GM23338 (cell line): Measurements from ENCODE around the gene RPTOR. TPM values are rescaled to one million over a fixed set of nuclear protein-coding genes. Genes with fewer than 3 reads are reported as not detected.
"Not testable (repeated sequence)": the region's sequence is repeated elsewhere in the genome, so short reads cannot be mapped to it uniquely, and the experiment has no call there.

ENCODE experiments used
- ATAC-seq: fragments of 200-7000 bp; cut with Tn5 transposase; 3 replicates; pipeline ENCODE4 v1.9.1; 2020
- DNase-seq: peaks from one replicate; pipeline ENCODE4 v3.0.0-alpha.2; 2015; ENCODE audit warnings: low spot score
- H2AFZ ChIP-seq: fragments of 200-600 bp; sonication (generic); 2 replicates; pipeline ENCODE4 v1.8.0; 2016; ENCODE audit warnings: antibody characterized with exemption, mild to moderate bottlenecking, moderate library complexity
- H3F3A ChIP-seq: fragments of 200-600 bp; sonication (generic); replicated peaks from 2 replicates; pipeline ENCODE4 v1.8.0; 2017; ENCODE audit warnings: antibody characterized with exemption, mixed run types, low read depth
- H3K27ac ChIP-seq: fragments of 200-600 bp; sonication (generic); 2 replicates; pipeline ENCODE4 v1.6.1; 2016; ENCODE audit warnings: low read depth
- H3K27me3 ChIP-seq: fragments of 200-600 bp; sonication (generic); 2 replicates; pipeline ENCODE4 v1.8.0; 2016; ENCODE audit warnings: mild to moderate bottlenecking, mixed run types, moderate library complexity; ENCODE audit not compliant: insufficient read depth
- H3K36me3 ChIP-seq: fragments of 200-600 bp; sonication (generic); 2 replicates; pipeline ENCODE4 v1.8.0; 2016; ENCODE audit warnings: mild to moderate bottlenecking; ENCODE audit not compliant: insufficient read depth
- H3K4me1 ChIP-seq: fragments of 200-600 bp; sonication (generic); 2 replicates; pipeline ENCODE4 v1.8.0; 2016; ENCODE audit warnings: mild to moderate bottlenecking, moderate library complexity; ENCODE audit not compliant: insufficient read depth
- H3K4me2 ChIP-seq: fragments of 200-600 bp; sonication (generic); 2 replicates; pipeline ENCODE4 v1.7.1; 2017; ENCODE audit warnings: mixed run types
- H3K4me3 ChIP-seq: fragments of 200-600 bp; sonication (generic); 2 replicates; pipeline ENCODE4 v1.6.1; 2016; ENCODE audit warnings: mixed run types
- H3K79me2 ChIP-seq: fragments of 200-600 bp; sonication (generic); replicated peaks from 2 replicates; pipeline ENCODE4 v1.8.0; 2017; ENCODE audit warnings: mild to moderate bottlenecking; ENCODE audit not compliant: insufficient read depth
- H3K9me2 ChIP-seq: fragments of 200-600 bp; sonication (generic); 2 replicates; pipeline ENCODE4 v1.8.0; 2017; ENCODE audit not compliant: insufficient read depth
- H4K20me1 ChIP-seq: fragments of 200-600 bp; sonication (generic); replicated peaks from 2 replicates; pipeline ENCODE4 v1.8.0; 2017; ENCODE audit warnings: mild to moderate bottlenecking; ENCODE audit not compliant: insufficient read depth
- H3K27ac Mint-ChIP-seq: 2 replicates; pipeline ENCODE4 v1.8.0; 2020; ENCODE audit warnings: inconsistent platforms, mild to moderate bottlenecking, moderate library complexity, mixed read lengths
- H3K27me3 Mint-ChIP-seq: 3 replicates; pipeline ENCODE4 v1.8.0; 2022; ENCODE audit warnings: low read depth, mild to moderate bottlenecking, moderate library complexity, mixed read lengths, inconsistent platforms; ENCODE audit not compliant: insufficient read depth, poor library complexity
- H3K36me3 Mint-ChIP-seq: 3 replicates; pipeline ENCODE4 v1.8.0; 2021; ENCODE audit warnings: low read depth, mild to moderate bottlenecking, inconsistent platforms, moderate library complexity, mixed read lengths
- H3K4me1 Mint-ChIP-seq: 3 replicates; pipeline ENCODE4 v1.8.0; 2020; ENCODE audit warnings: mild to moderate bottlenecking, inconsistent platforms, mixed read lengths
- H3K4me3 Mint-ChIP-seq: 3 replicates; pipeline ENCODE4 v1.8.0; 2021; ENCODE audit warnings: moderate library complexity, mild to moderate bottlenecking, inconsistent platforms, mixed read lengths
- H3K9me3 Mint-ChIP-seq: 3 replicates; pipeline ENCODE4 v1.8.0; 2020; ENCODE audit warnings: moderate library complexity, mild to moderate bottlenecking, inconsistent platforms, mixed read lengths
- CREB1 ChIP-seq: fragments of 250-450 bp; sonication (Bioruptor Pico); IDR thresholded peaks from 2 replicates; pipeline ENCODE4 v1.5.0; 2020; ENCODE audit warnings: low read depth, mild to moderate bottlenecking, moderate library complexity
- CTCF ChIP-seq, 2 experiments: fragments of 200-600 bp in 1 of 2; sonication (generic) in 1 of 2; conservative IDR thresholded peaks; 2 replicates each; pipeline versions ENCODE4 v1.5.1 to v1.6.1; 2016 to 2017; ENCODE audit warnings: antibody characterized with exemption in 2 of 2, low read depth in 2 of 2, mild to moderate bottlenecking in 2 of 2, moderate library complexity in 1 of 2
- EZH2 ChIP-seq: fragments of 200-600 bp; sonication (generic); IDR thresholded peaks from one replicate; pipeline ENCODE4 v1.8.0; 2017; ENCODE audit warnings: antibody characterized with exemption, mild to moderate bottlenecking, low read depth; ENCODE audit not compliant: unreplicated experiment
- EZH2phosphoT487 ChIP-seq: fragments of 200-600 bp; sonication (generic); IDR thresholded peaks from one replicate; pipeline ENCODE4 v1.8.1; 2018; ENCODE audit warnings: antibody characterized with exemption; ENCODE audit not compliant: unreplicated experiment
- NANOG ChIP-seq: IDR thresholded peaks from 2 replicates; pipeline ENCODE4 v1.6.1; 2016; ENCODE audit warnings: antibody characterized with exemption, borderline replicate concordance
- POLR2AphosphoS5 ChIP-seq: IDR thresholded peaks from 2 replicates; pipeline ENCODE4 v1.6.1; 2016; ENCODE audit warnings: antibody characterized with exemption, low read depth
- STAT1 ChIP-seq: IDR thresholded peaks from one replicate; pipeline ENCODE4 v1.6.1; 2016; ENCODE audit warnings: antibody characterized with exemption; ENCODE audit not compliant: unreplicated experiment
- ZNF114 ChIP-seq: fragments of 250-450 bp; sonication (Bioruptor Pico); IDR thresholded peaks from 2 replicates; pipeline ENCODE4 v1.5.0; 2020; ENCODE audit warnings: mild to moderate bottlenecking, moderate library complexity
- ZNF331 ChIP-seq: fragments of 250-450 bp; sonication (Bioruptor Pico); IDR thresholded peaks from 2 replicates; pipeline ENCODE4 v1.5.0; 2020; ENCODE audit warnings: low read depth, mild to moderate bottlenecking, moderate library complexity
- polyA plus RNA-seq: library from polyadenylated mRNA; unstranded; fragments of >200 nt; fragmentation: Nextera tagmentation; extraction: Ambion mirVana; gene quantifications from 2 replicates; pipeline ENCODE4 v1.2.1, GENCODE V29; 2016
- total RNA-seq: library from RNA; depleted of rRNA; stranded (reverse); fragments of >200 nt; shearing (Covaris generic); gene quantifications from 2 replicates; pipeline ENCODE4 v1.2.3, GENCODE V29; 2014
- TF ChIP-seq, protein P1 (sequence below): IDR thresholded peaks from 2 replicates; pipeline ENCODE4 v1.6.1; 2016; ENCODE audit warnings: antibody characterized with exemption
- TF ChIP-seq, protein P2 (sequence below): IDR thresholded peaks from one replicate; pipeline ENCODE4 v1.6.1; 2018; ENCODE audit warnings: antibody characterized with exemption; ENCODE audit not compliant: unreplicated experiment

RPTOR gene
- total and polyA plus RNA-seq, 2 experiments from 2014 or later, result 9.5 to 38.0 TPM

DNA sequence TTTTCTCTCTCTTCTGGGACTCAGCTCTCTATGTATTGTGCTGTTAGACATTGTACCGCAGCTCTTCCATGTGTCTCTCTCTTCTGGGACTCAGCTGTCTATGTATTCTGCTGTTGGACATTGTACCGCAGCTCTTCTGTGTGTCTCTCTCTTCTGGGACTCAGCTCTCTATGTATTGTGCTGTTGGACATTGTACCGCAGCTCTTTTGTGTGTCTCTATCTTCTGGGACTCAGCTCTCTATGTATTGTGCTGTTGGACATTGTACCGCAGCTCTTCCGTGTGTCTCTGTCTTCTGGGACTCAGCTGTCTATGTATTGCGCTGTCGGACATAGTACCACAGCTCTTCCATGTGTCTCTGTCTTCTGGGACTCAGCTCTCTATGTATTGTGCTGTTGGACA, 84.2 kb downstream of the RPTOR start:
- not testable (repeated sequence) for H3K9me3 Mint-ChIP-seq, H3K36me3 Mint-ChIP-seq, H3F3A ChIP-seq, ATAC-seq, DNase-seq, H3K4me3 Mint-ChIP-seq, H3K27me3 Mint-ChIP-seq, H3K27ac Mint-ChIP-seq, H3K4me2 ChIP-seq, H3K36me3 ChIP-seq, H3K4me1 ChIP-seq, H3K27ac ChIP-seq, H3K27me3 ChIP-seq, H4K20me1 ChIP-seq, H3K9me2 ChIP-seq, H3K4me3 ChIP-seq, H2AFZ ChIP-seq
- H3K4me1 Mint-ChIP-seq, result peaks cover 19% of the 10 kb centered on the region
- H3K79me2 ChIP-seq, result peaks cover 37% of the 10 kb centered on the region

DNA sequence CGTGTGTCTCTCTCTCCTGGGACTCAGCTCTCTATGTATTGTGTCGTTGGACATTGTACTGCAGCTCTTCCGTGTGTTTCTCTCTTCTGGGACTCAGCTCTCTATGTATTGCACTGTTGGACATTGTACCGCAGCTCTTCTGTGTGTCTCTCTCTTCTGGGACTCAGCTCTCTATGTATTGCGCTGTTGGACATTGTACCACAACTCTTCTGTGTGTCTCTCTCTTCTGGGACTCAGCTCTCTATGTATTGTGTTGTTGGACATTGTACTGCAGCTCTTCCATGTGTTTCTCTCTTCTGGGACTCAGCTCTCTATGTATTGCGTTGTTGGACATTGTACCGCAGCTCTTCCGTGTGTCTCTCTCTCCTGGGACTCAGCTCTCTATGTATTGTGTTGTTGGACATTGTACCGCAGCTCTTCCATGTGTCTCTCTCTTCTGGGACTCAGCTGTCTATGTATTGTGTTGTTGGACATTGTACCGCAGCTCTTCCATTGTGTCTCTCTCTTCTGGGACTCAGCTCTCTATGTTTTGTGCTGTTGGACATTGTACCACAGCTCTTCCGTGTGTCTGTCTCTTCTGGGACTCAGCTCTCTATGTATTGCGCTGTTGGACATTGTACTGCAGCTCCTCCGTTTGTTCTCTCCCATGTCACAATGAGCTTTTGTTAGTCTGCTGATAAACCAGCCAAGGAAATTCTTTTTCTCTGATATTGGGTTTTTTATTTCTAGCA, 84.8 kb downstream of the RPTOR start:
- no peak overlapping the region for H2AFZ ChIP-seq
- H3K4me2 ChIP-seq, result no peak overlapping the region
- H3K27me3 ChIP-seq, result no peaks in the 10 kb centered on the region
- peaks cover 7% of the 10 kb centered on the region; the same call in 2 of the 3 replicates for H3K36me3 Mint-ChIP-seq
- TF ChIP-seq CREB1 (CRISPR knock-in tag) (no peak), NANOG (no peak), POLR2AphosphoS5 (no peak)
- TF ChIP-seq, protein P1, sequence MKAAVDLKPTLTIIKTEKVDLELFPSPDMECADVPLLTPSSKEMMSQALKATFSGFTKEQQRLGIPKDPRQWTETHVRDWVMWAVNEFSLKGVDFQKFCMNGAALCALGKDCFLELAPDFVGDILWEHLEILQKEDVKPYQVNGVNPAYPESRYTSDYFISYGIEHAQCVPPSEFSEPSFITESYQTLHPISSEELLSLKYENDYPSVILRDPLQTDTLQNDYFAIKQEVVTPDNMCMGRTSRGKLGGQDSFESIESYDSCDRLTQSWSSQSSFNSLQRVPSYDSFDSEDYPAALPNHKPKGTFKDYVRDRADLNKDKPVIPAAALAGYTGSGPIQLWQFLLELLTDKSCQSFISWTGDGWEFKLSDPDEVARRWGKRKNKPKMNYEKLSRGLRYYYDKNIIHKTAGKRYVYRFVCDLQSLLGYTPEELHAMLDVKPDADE, result no peak
- no peaks in the 10 kb centered on the region for H3K36me3 ChIP-seq
- H3K4me1 Mint-ChIP-seq, result peaks cover 18% of the 10 kb centered on the region
- H3K4me1 ChIP-seq, result no peaks in the 10 kb centered on the region
- H3K9me2 ChIP-seq, result no peaks in the 10 kb centered on the region
- no peak overlapping the region for H3K27ac Mint-ChIP-seq
- no peak for ATAC-seq
- DNase-seq, result no peak
- no peaks in the 10 kb centered on the region for H3K9me3 Mint-ChIP-seq
- no peak overlapping the region for H3K27ac ChIP-seq
- H3K4me3 Mint-ChIP-seq, result no peak overlapping the region
- H4K20me1 ChIP-seq, result peaks cover 5% of the 10 kb centered on the region; the same call in 1 of the 2 replicates
- no peaks in the 10 kb centered on the region for H3F3A ChIP-seq
- H3K79me2 ChIP-seq, result peaks cover 33% of the 10 kb centered on the region
- no peaks in the 10 kb centered on the region for H3K27me3 Mint-ChIP-seq
- no peak overlapping the region for H3K4me3 ChIP-seq

- H3K9me2 ChIP-seq, result no peaks in the 10 kb centered on the region
- peaks cover 30% of the 10 kb centered on the region for H3K79me2 ChIP-seq
- H3K4me1 ChIP-seq, result no peaks in the 10 kb centered on the region
- H3K36me3 ChIP-seq, result no peaks in the 10 kb centered on the region
- Mint-ChIP-seq H3K4me3 (no peak overlapping the region), H3K4me1 (peaks cover 10% of the 10 kb centered on the region), H3K36me3 (peaks cover 7% of the 10 kb centered on the region), H3K9me3 (no peaks in the 10 kb centered on the region), H3K27me3 (peaks cover 4% of the 10 kb centered on the region), H3K27ac (no peak overlapping the region)
- H2AFZ ChIP-seq, result no peak overlapping the region
- no peaks in the 10 kb centered on the region for H3F3A ChIP-seq
- H4K20me1 ChIP-seq, result peaks cover 5% of the 10 kb centered on the region; the same call in 1 of the 2 replicates
- no peak overlapping the region for H3K4me2 ChIP-seq
- H3K4me3 ChIP-seq, result no peak overlapping the region
- H3K27ac ChIP-seq, result no peak overlapping the region
- DNase-seq (no peak), ATAC-seq (no peak)
- no peaks in the 10 kb centered on the region for H3K27me3 ChIP-seq
- no peak for TF ChIP-seq CTCF (conservative IDR thresholded peaks at IDR 0.05; ENCODE audit: low read depth in 2 of 2)
- no peak for TF ChIP-seq POLR2AphosphoS5
- TF ChIP-seq STAT1, result no peak
- no peak for TF ChIP-seq EZH2phosphoT487
- no peak for TF ChIP-seq ZNF331 (CRISPR knock-in tag)
- no peak for TF ChIP-seq EZH2
- TF ChIP-seq NANOG, result no peak
- TF ChIP-seq, protein P2, sequence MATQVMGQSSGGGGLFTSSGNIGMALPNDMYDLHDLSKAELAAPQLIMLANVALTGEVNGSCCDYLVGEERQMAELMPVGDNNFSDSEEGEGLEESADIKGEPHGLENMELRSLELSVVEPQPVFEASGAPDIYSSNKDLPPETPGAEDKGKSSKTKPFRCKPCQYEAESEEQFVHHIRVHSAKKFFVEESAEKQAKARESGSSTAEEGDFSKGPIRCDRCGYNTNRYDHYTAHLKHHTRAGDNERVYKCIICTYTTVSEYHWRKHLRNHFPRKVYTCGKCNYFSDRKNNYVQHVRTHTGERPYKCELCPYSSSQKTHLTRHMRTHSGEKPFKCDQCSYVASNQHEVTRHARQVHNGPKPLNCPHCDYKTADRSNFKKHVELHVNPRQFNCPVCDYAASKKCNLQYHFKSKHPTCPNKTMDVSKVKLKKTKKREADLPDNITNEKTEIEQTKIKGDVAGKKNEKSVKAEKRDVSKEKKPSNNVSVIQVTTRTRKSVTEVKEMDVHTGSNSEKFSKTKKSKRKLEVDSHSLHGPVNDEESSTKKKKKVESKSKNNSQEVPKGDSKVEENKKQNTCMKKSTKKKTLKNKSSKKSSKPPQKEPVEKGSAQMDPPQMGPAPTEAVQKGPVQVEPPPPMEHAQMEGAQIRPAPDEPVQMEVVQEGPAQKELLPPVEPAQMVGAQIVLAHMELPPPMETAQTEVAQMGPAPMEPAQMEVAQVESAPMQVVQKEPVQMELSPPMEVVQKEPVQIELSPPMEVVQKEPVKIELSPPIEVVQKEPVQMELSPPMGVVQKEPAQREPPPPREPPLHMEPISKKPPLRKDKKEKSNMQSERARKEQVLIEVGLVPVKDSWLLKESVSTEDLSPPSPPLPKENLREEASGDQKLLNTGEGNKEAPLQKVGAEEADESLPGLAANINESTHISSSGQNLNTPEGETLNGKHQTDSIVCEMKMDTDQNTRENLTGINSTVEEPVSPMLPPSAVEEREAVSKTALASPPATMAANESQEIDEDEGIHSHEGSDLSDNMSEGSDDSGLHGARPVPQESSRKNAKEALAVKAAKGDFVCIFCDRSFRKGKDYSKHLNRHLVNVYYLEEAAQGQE, result no peak
- no peak for TF ChIP-seq ZNF114 (CRISPR knock-in tag)
- TF ChIP-seq, protein P1, result no peak
These were observed 86.0 kb downstream of the RPTOR start for GRCh38 chr17:80630560-80631120.
